IPS-18a (cell line): ENCODE results near the gene FAM180A.

Source experiments
- H3K27ac ChIP-seq: one replicate; pipeline ENCODE4 v1.5.1; 2013; ENCODE audit warnings: low read length
- H3K27me3 ChIP-seq: one replicate; pipeline ENCODE4 v1.6.1; 2013; ENCODE audit warnings: mild to moderate bottlenecking, low read length; ENCODE audit not compliant: control insufficient read depth, insufficient read depth
- H3K36me3 ChIP-seq: one replicate; pipeline ENCODE4 v1.6.1; 2013; ENCODE audit warnings: low read depth, low read length; ENCODE audit not compliant: control insufficient read depth
- H3K4me1 ChIP-seq: one replicate; pipeline ENCODE4 v1.6.1; 2013; ENCODE audit warnings: low read depth, low read length; ENCODE audit not compliant: control insufficient read depth
- H3K4me3 ChIP-seq: one replicate; pipeline ENCODE4 v1.5.1; 2013; ENCODE audit warnings: low read length
- H3K9ac ChIP-seq: one replicate; pipeline ENCODE4 v1.6.1; 2013; ENCODE audit warnings: mild to moderate bottlenecking, low read length, moderate library complexity
- H3K9me3 ChIP-seq: one replicate; pipeline ENCODE4 v1.6.1; 2013; ENCODE audit warnings: low read depth, low read length; ENCODE audit not compliant: control insufficient read depth

FAM180A gene

GRCh38 chr7:135718219-135718618 lies 30.4 kb downstream of the FAM180A start:
- Histone ChIP-seq H3K9ac (no peak overlapping the region), H3K27ac (no peak overlapping the region), H3K9me3 (no peaks in the 10 kb centered on the region), H3K4me3 (no peak overlapping the region), H3K36me3 (no peaks in the 10 kb centered on the region), H3K27me3 (no peaks in the 10 kb centered on the region), H3K4me1 (no peaks in the 10 kb centered on the region)

GRCh38 chr7:135717693-135718092 lies 30.9 kb downstream of the FAM180A start:
- H3K36me3 ChIP-seq: no peaks in the 10 kb centered on the region
- H3K27ac ChIP-seq: no peak overlapping the region
- H3K27me3 ChIP-seq: no peaks in the 10 kb centered on the region
- no peaks in the 10 kb centered on the region for H3K9me3 ChIP-seq
- H3K9ac ChIP-seq: no peak overlapping the region
- no peak overlapping the region for H3K4me3 ChIP-seq
- no peaks in the 10 kb centered on the region for H3K4me1 ChIP-seq

GRCh38 chr7:135716677-135717238 lies 31.9 kb downstream of the FAM180A start:
- no peaks in the 10 kb centered on the region for H3K4me1 ChIP-seq
- H3K4me3 ChIP-seq: no peak overlapping the region
- no peaks in the 10 kb centered on the region for H3K9me3 ChIP-seq
- H3K9ac ChIP-seq: no peak overlapping the region
- H3K27me3 ChIP-seq: no peaks in the 10 kb centered on the region
- no peak overlapping the region for H3K27ac ChIP-seq
- H3K36me3 ChIP-seq: no peaks in the 10 kb centered on the region

GRCh38 chr7:135715673-135716072 lies 32.9 kb downstream of the FAM180A start:
- Histone ChIP-seq H3K4me3 (no peak overlapping the region), H3K27ac (no peak overlapping the region), H3K4me1 (peaks cover 5% of the 10 kb centered on the region), H3K27me3 (no peaks in the 10 kb centered on the region), H3K9me3 (no peaks in the 10 kb centered on the region), H3K9ac (no peak overlapping the region), H3K36me3 (no peaks in the 10 kb centered on the region)

- no peak overlapping the region for H3K4me3 ChIP-seq
- peaks cover 5% of the 10 kb centered on the region for H3K4me1 ChIP-seq
- no peak overlapping the region for H3K9ac ChIP-seq
- H3K27ac ChIP-seq: no peak overlapping the region
- H3K27me3 ChIP-seq: no peaks in the 10 kb centered on the region
- no peaks in the 10 kb centered on the region for H3K9me3 ChIP-seq
- H3K36me3 ChIP-seq: no peaks in the 10 kb centered on the region
Measured at GRCh38 chr7:135715055-135715522, 33.5 kb downstream of the FAM180A start.

- H3K4me3 ChIP-seq: no peak overlapping the region
- H3K9ac ChIP-seq: no peak overlapping the region
- H3K27me3 ChIP-seq: no peaks in the 10 kb centered on the region
- no peaks in the 10 kb centered on the region for H3K36me3 ChIP-seq
- H3K4me1 ChIP-seq: peaks cover 5% of the 10 kb centered on the region
- H3K27ac ChIP-seq: no peak overlapping the region
- no peaks in the 10 kb centered on the region for H3K9me3 ChIP-seq
Measured at GRCh38 chr7:135714534-135715009, 34.0 kb downstream of the FAM180A start.

GRCh38 chr7:135713836-135714470 lies 34.7 kb downstream of the FAM180A start:
- H3K4me1 ChIP-seq: peaks cover 5% of the 10 kb centered on the region
- no peaks in the 10 kb centered on the region for H3K36me3 ChIP-seq
- H3K4me3 ChIP-seq: no peak overlapping the region
- H3K27ac ChIP-seq: no peak overlapping the region
- H3K9me3 ChIP-seq: no peaks in the 10 kb centered on the region
- no peaks in the 10 kb centered on the region for H3K27me3 ChIP-seq
- H3K9ac ChIP-seq: no peak overlapping the region

GRCh38 chr7:135712796-135713195 lies 35.8 kb downstream of the FAM180A start:
- Histone ChIP-seq H3K9me3 (no peaks in the 10 kb centered on the region), H3K27ac (no peak overlapping the region), H3K27me3 (no peaks in the 10 kb centered on the region), H3K4me1 (peaks cover 5% of the 10 kb centered on the region), H3K36me3 (no peaks in the 10 kb centered on the region), H3K9ac (no peak overlapping the region), H3K4me3 (no peak overlapping the region)

GRCh38 chr7:135712182-135712782 lies 36.3 kb downstream of the FAM180A start:
- H3K27me3 ChIP-seq: no peaks in the 10 kb centered on the region
- no peak overlapping the region for H3K9ac ChIP-seq
- H3K4me1 ChIP-seq: peaks cover 5% of the 10 kb centered on the region
- H3K4me3 ChIP-seq: no peak overlapping the region
- H3K27ac ChIP-seq: no peak overlapping the region
- H3K36me3 ChIP-seq: no peaks in the 10 kb centered on the region
- H3K9me3 ChIP-seq: no peaks in the 10 kb centered on the region

GRCh38 chr7:135711139-135711469 lies 37.5 kb downstream of the FAM180A start:
- no peak overlapping the region for H3K4me3 ChIP-seq
- no peak overlapping the region for H3K27ac ChIP-seq
- no peaks in the 10 kb centered on the region for H3K27me3 ChIP-seq
- no peaks in the 10 kb centered on the region for H3K36me3 ChIP-seq
- peaks cover 5% of the 10 kb centered on the region for H3K4me1 ChIP-seq
- H3K9ac ChIP-seq: no peak overlapping the region
- no peaks in the 10 kb centered on the region for H3K9me3 ChIP-seq

- no peak overlapping the region for H3K9ac ChIP-seq
- no peak overlapping the region for H3K27ac ChIP-seq
- H3K4me1 ChIP-seq: peaks cover 5% of the 10 kb centered on the region
- H3K36me3 ChIP-seq: no peaks in the 10 kb centered on the region
- no peaks in the 10 kb centered on the region for H3K9me3 ChIP-seq
- H3K4me3 ChIP-seq: peak overlapping the region; percentile 14
- H3K27me3 ChIP-seq: no peaks in the 10 kb centered on the region
Measured at GRCh38 chr7:135710417-135711138, 38.0 kb downstream of the FAM180A start.
